ENCODE results near the gene KLHDC7A.

The KLHDC7A gene

DNA sequence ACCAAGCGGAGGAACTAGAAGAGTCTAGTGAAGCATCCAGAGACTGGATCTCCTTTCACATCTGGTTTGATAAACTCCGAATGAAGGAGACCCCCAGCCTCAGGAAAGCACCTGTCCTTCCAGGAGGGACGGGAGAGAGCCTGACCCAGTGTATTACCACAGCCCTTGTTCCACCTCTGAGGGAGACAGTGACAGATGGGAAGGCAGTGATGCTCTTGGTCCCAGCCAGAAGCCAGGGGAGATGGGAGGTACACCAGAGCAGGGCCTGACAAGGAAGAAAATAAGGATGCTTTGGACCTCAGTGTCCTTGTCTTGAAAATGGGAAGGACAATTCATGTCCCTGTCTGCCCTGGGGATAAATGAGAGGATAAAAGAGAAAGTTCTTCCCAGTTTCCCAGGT lies 3.5 kb downstream of the KLHDC7A start:
- no peaks in the 10 kb centered on the region for H3K27me3 ChIP-seq (ENCODE audit: insufficient read depth, low read depth, severe bottlenecking)
- DNase-seq: no peak
- no peak overlapping the region for H3K27ac ChIP-seq
- no peaks in the 10 kb centered on the region for H3K36me3 ChIP-seq
- no peaks in the 10 kb centered on the region for H3K9me3 ChIP-seq (ENCODE audit: severe bottlenecking)
- H3K4me3 ChIP-seq (ENCODE audit: low read depth, low read length): no peak overlapping the region
- TF ChIP-seq, protein P1, sequence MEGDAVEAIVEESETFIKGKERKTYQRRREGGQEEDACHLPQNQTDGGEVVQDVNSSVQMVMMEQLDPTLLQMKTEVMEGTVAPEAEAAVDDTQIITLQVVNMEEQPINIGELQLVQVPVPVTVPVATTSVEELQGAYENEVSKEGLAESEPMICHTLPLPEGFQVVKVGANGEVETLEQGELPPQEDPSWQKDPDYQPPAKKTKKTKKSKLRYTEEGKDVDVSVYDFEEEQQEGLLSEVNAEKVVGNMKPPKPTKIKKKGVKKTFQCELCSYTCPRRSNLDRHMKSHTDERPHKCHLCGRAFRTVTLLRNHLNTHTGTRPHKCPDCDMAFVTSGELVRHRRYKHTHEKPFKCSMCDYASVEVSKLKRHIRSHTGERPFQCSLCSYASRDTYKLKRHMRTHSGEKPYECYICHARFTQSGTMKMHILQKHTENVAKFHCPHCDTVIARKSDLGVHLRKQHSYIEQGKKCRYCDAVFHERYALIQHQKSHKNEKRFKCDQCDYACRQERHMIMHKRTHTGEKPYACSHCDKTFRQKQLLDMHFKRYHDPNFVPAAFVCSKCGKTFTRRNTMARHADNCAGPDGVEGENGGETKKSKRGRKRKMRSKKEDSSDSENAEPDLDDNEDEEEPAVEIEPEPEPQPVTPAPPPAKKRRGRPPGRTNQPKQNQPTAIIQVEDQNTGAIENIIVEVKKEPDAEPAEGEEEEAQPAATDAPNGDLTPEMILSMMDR (IDR thresholded peaks at IDR 0.05; ENCODE audit: low read depth, low read length): no peak

DNA sequence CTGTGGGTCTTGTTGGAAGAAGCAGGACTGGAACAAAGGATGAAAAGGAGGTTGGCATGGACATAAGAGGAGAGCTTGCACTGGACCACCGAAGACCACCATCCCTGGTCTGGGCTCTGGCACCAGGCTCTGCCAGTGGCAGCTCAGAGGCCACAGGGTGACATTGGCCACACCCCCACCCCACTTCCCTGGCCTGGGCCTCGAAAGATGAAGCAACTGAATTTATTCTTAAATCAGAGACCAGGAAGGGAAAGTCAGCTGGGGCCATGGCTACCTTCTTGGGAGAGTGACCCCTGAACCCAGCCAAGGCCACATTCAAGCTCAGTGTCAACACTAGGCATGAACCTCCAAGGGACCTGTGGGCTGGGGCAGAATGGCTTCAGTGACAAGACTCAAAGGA lies 4.0 kb downstream of the KLHDC7A start:
- Histone ChIP-seq H3K9me3 (ENCODE audit: severe bottlenecking) (no peaks in the 10 kb centered on the region), H3K36me3 (no peaks in the 10 kb centered on the region), H3K27ac (no peak overlapping the region), H3K27me3 (ENCODE audit: insufficient read depth, low read depth, severe bottlenecking) (no peaks in the 10 kb centered on the region), H3K4me3 (ENCODE audit: low read depth, low read length) (no peak overlapping the region)
- TF ChIP-seq, protein P1 (IDR thresholded peaks at IDR 0.05; ENCODE audit: low read depth, low read length): no peak
- no peak for DNase-seq

DNA sequence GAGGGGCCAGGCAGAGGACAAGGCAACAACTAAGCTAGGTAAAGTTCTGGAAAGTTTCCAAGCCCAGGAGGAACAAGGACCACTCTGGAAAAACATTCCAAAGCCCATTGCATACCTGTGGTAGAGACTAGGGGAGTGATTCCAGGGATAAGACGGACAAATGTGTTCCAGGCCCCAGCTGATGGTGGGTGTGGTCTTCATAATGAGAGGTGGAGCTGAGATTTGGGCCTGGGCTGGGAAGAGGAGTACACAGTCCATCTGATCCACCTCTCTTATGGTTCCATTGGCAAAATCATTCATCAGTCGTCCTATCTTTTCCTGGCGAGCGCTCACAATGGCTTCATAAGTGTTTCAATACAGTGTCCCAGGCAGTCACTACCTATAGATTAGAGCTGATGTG lies 4.5 kb downstream of the KLHDC7A start:
- H3K27ac ChIP-seq: no peak overlapping the region
- no peak for DNase-seq
- no peaks in the 10 kb centered on the region for H3K27me3 ChIP-seq (ENCODE audit: insufficient read depth, low read depth, severe bottlenecking)
- TF ChIP-seq, protein P1 (IDR thresholded peaks at IDR 0.05; ENCODE audit: low read depth, low read length): no peak
- H3K9me3 ChIP-seq (ENCODE audit: severe bottlenecking): no peaks in the 10 kb centered on the region
- no peak overlapping the region for H3K4me3 ChIP-seq (ENCODE audit: low read depth, low read length)
- H3K36me3 ChIP-seq: no peaks in the 10 kb centered on the region

DNA sequence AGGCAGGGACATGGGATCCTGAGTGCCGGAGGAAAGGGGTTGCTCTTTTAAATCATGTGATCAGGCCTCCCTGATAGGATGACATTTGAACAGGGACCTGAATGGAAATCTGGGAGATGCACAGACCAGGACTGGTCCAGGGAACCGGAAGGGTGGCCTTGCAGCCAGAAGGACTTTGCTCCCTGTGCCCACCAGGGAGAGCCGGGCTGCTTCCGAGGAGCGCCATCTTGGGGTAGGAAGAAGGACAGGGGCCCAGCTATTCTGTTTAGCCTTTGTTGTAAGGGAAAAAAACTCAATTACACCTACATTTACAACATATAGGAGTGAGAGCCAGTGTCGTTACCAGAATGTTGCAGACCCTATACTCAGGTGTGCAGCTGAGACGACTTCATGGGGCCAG lies 5.5 kb downstream of the KLHDC7A start:
- no peaks in the 10 kb centered on the region for H3K9me3 ChIP-seq (ENCODE audit: severe bottlenecking)
- no peaks in the 10 kb centered on the region for H3K27me3 ChIP-seq (ENCODE audit: insufficient read depth, low read depth, severe bottlenecking)
- H3K27ac ChIP-seq: no peak overlapping the region
- DNase-seq: peak; percentile 69
- TF ChIP-seq, protein P1 (IDR thresholded peaks at IDR 0.05; ENCODE audit: low read depth, low read length): peak; percentile 84
- no peaks in the 10 kb centered on the region for H3K36me3 ChIP-seq
- H3K4me3 ChIP-seq (ENCODE audit: low read depth, low read length): no peak overlapping the region

DNA sequence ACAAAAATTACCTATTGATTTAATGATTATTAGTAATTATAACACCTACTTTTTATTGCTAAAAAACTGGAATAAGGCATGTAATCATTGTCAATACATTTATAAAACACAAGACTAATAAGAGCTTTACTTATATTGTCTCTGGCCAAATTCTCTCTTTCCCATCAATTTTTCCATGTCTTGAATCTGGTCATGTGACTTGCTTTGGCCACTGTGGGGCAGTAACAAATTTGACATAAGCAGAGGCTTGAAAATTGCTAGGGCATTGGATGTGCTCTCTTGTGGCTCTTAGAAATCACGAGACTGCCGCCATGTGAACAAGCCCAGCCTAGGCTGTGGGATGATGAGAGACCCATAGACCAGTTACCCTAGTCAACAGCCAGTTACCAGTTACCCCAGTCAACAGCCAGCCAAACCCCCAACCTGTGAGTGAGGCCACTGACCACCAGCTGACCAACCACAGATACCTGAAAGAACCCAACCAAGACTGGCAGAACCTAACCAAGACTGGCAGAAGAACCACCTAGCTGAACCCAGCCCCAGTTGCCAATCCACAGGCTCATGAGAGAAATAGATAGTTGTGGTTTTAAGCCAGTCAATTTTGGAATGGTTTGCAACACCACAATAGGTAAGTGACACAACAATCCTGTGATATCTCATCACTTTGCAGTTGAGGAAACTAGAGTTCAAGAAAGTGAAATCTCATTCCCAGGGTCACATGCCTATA lies 8.8 kb downstream of the KLHDC7A start:
- peaks cover 7% of the 10 kb centered on the region for H3K9me3 ChIP-seq (ENCODE audit: severe bottlenecking)
- no peaks in the 10 kb centered on the region for H3K36me3 ChIP-seq
- TF ChIP-seq, protein P1 (IDR thresholded peaks at IDR 0.05; ENCODE audit: low read depth, low read length): no peak
- H3K27ac ChIP-seq: no peak overlapping the region
- H3K4me3 ChIP-seq (ENCODE audit: low read depth, low read length): no peak overlapping the region
- H3K27me3 ChIP-seq (ENCODE audit: insufficient read depth, low read depth, severe bottlenecking): no peaks in the 10 kb centered on the region
- no peak for DNase-seq

DNA sequence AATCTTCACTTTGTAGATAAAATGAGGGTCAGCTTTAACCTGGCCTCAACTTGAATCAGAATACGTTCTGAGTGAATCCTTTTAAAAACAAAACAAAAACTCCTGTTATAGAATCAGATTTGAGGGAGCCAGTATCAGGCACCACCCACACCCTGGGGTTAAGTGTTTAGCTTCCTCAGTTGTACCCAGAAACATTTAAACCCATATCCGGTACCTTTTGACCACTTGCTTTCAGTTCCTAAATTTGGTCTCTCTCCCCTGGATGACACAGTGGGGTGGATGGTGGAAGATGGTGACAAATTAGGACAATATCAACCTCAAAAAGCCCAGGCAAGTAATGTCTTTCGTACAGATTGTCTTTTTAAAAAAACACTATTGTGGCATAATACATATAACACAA lies 10.4 kb downstream of the KLHDC7A start:
- H3K27ac ChIP-seq: no peak overlapping the region
- no peak for DNase-seq
- TF ChIP-seq, protein P1 (IDR thresholded peaks at IDR 0.05; ENCODE audit: low read depth, low read length): no peak

More for the DNA sequence above, 10.4 kb downstream of the KLHDC7A start:
- Histone ChIP-seq H3K9me3 (ENCODE audit: severe bottlenecking) (peaks cover 7% of the 10 kb centered on the region), H3K4me3 (ENCODE audit: low read depth, low read length) (no peak overlapping the region), H3K36me3 (no peaks in the 10 kb centered on the region), H3K27me3 (ENCODE audit: insufficient read depth, low read depth, severe bottlenecking) (no peaks in the 10 kb centered on the region)
